GM21526 (cell line): ENCODE data around the gene RNF144B.
"Not testable (repeated sequence)": the region's sequence is repeated elsewhere in the genome, so short reads cannot be mapped to it uniquely, and the experiment has no call there.

ENCODE experiments used
- ATAC-seq: cut with Tn5 transposase; IDR thresholded peaks from one replicate; pipeline ENCODE4 v1.9.1; 2021; ENCODE audit warnings: moderate library complexity; ENCODE audit not compliant: unreplicated experiment, low FRiP score

Gene RNF144B

GRCh38 chr6:18433059-18433458, 45.9 kb downstream of the RNF144B start:
- ATAC-seq, result no peak

- ATAC-seq, result no peak
Observed at GRCh38 chr6:18436341-18436740, 49.2 kb downstream of the RNF144B start.

GRCh38 chr6:18439581-18439980, 52.4 kb downstream of the RNF144B start:
- ATAC-seq, result no peak

- ATAC-seq, result no peak
Observed at GRCh38 chr6:18441251-18441979, 54.3 kb downstream of the RNF144B start.

GRCh38 chr6:18444111-18444510, 57.0 kb downstream of the RNF144B start:
- ATAC-seq, result no peak

- ATAC-seq, result no peak
Observed at GRCh38 chr6:18445228-18445627, 58.1 kb downstream of the RNF144B start.

GRCh38 chr6:18446771-18447170, 59.6 kb downstream of the RNF144B start:
- ATAC-seq, result no peak

- no peak for ATAC-seq
Observed at GRCh38 chr6:18447552-18447951, 60.4 kb downstream of the RNF144B start.

- ATAC-seq, result no peak
Observed at GRCh38 chr6:18451756-18452155, 64.6 kb downstream of the RNF144B start.

- ATAC-seq, result no peak
Observed at GRCh38 chr6:18454446-18454845, 67.3 kb downstream of the RNF144B start.

- ATAC-seq, result no peak
Observed at GRCh38 chr6:18457065-18457737, 70.1 kb downstream of the RNF144B start.

- ATAC-seq, result not testable (repeated sequence)
Observed at GRCh38 chr6:18458086-18458485, 70.9 kb downstream of the RNF144B start.

GRCh38 chr6:18463429-18463828, 76.3 kb downstream of the RNF144B start:
- ATAC-seq, result no peak

- ATAC-seq, result no peak
Observed at GRCh38 chr6:18464176-18464575, 77.0 kb downstream of the RNF144B start.

GRCh38 chr6:18465410-18466154, 78.4 kb downstream of the RNF144B start:
- no peak for ATAC-seq

GRCh38 chr6:18467741-18468502, 80.8 kb downstream of the RNF144B start:
- ATAC-seq, result no peak

GRCh38 chr6:18468503-18468843, 81.3 kb downstream of the RNF144B start:
- ATAC-seq, result no peak

GRCh38 chr6:18469536-18469935, 82.4 kb downstream of the RNF144B start:
- no peak for ATAC-seq

GRCh38 chr6:18471232-18471964, 84.2 kb downstream of the RNF144B start:
- no peak for ATAC-seq

- ATAC-seq, result no peak
Observed at GRCh38 chr6:18472941-18473340, 85.8 kb downstream of the RNF144B start.
